OCI-LY7 (cell line): ENCODE results near the gene CEP57L1. TPM values are rescaled to one million over a fixed set of nuclear protein-coding genes. Genes with fewer than 3 reads are reported as not detected.
A peak's percentile ranks its signal among the peaks of the same experiment; 100 is the strongest.

Experiments
- BruUV-seq: library from RNA; stranded (reverse); fragments of 400-500 nt; replicated peaks from 2 replicates; lab custom pipeline; 2021; lab: Mats Ljungman, UMichigan
- CTCF ChIA-PET: fragments of 300-600 bp; sonication (Branson Sonifier 250); formaldehyde crosslinking; loops from one replicate; lab custom pipeline; 2022; ENCODE audit warnings: antibody characterized with exemption; ENCODE audit not compliant: unreplicated experiment; lab: Charles Lee
- POLR2A ChIA-PET: fragments of 300-600 bp; sonication (Branson Sonifier 250); formaldehyde crosslinking; loops from one replicate; lab custom pipeline; 2022; ENCODE audit warnings: antibody characterized with exemption; lab: Charles Lee
- DNase-seq: peaks from one replicate; pipeline ENCODE4 v3.0.0-alpha.2; 2015; ENCODE audit warnings: low spot score
- H2AFZ ChIP-seq: fragments of 200-600 bp; sonication (generic), shearing (Covaris generic); 2 replicates; pipeline ENCODE4 v1.6.1; 2014; ENCODE audit warnings: mild to moderate bottlenecking, antibody characterized with exemption, low read length, moderate library complexity
- H3K27ac ChIP-seq: fragments of 200-600 bp; sonication (generic); 2 replicates; pipeline ENCODE4 v1.5.1; 2014; ENCODE audit warnings: mixed run types, low read depth, mild to moderate bottlenecking, moderate library complexity, low read length, inconsistent platforms; ENCODE audit not compliant: poor library complexity, severe bottlenecking
- H3K36me3 ChIP-seq: fragments of 200-600 bp; sonication (generic); 2 replicates; pipeline ENCODE4 v1.6.1; 2014; ENCODE audit warnings: mild to moderate bottlenecking, antibody characterized with exemption, low read length, moderate library complexity, mixed read lengths; ENCODE audit not compliant: insufficient read depth
- H3K4me1 ChIP-seq: fragments of 200-600 bp; sonication (generic); 2 replicates; pipeline ENCODE4 v1.5.1; 2014; ENCODE audit warnings: mild to moderate bottlenecking, low read length; ENCODE audit not compliant: insufficient read depth, poor library complexity, severe bottlenecking
- H3K4me2 ChIP-seq: fragments of 200-600 bp; sonication (generic); 2 replicates; pipeline ENCODE4 v1.6.1; 2014; ENCODE audit warnings: mild to moderate bottlenecking, low read length
- H3K4me3 ChIP-seq: fragments of 200-600 bp; sonication (generic); 2 replicates; pipeline ENCODE4 v1.5.1; 2014; ENCODE audit warnings: mild to moderate bottlenecking, low read depth, low read length; ENCODE audit not compliant: poor library complexity, severe bottlenecking
- H3K79me2 ChIP-seq: fragments of 200-600 bp; sonication (generic); 2 replicates; pipeline ENCODE4 v1.6.1; 2016; ENCODE audit warnings: low read depth, mild to moderate bottlenecking, low read length, moderate library complexity, mixed read lengths; ENCODE audit not compliant: insufficient read depth
- H3K9me2 ChIP-seq: fragments of 200-600 bp; sonication (generic); 2 replicates; pipeline ENCODE4 v1.6.1; 2016; ENCODE audit warnings: mild to moderate bottlenecking, low read length, mixed read lengths; ENCODE audit not compliant: insufficient read depth
- H3K9me3 ChIP-seq: fragments of 200-600 bp; sonication (generic); 2 replicates; pipeline ENCODE4 v1.6.1; 2014; ENCODE audit warnings: mild to moderate bottlenecking, mixed run types, low read length, mixed read lengths
- H4K20me1 ChIP-seq: fragments of 200-600 bp; sonication (generic); 2 replicates; pipeline ENCODE4 v1.6.1; 2014; ENCODE audit warnings: mild to moderate bottlenecking, antibody characterized with exemption, low read length, moderate library complexity, mixed read lengths; ENCODE audit not compliant: insufficient read depth
- CTCF ChIP-seq: fragments of 200-600 bp; sonication (generic); conservative IDR thresholded peaks from 2 replicates; pipeline ENCODE4 v1.5.1; 2014; ENCODE audit warnings: mild to moderate bottlenecking, antibody characterized with exemption, low read length, moderate library complexity, mixed read lengths
- EZH2phosphoT487 ChIP-seq: fragments of 200-600 bp; sonication (generic); IDR thresholded peaks from 2 replicates; pipeline ENCODE4 v1.6.1; 2018; ENCODE audit warnings: low read depth, borderline replicate concordance, mild to moderate bottlenecking, mixed run types, antibody characterized with exemption, low read length, moderate library complexity, mixed read lengths
- intact Hi-C: fragments of 100-400 bp; cut with micrococcal nuclease; formaldehyde crosslinking; loops from one replicate; pipeline ENCODE4 v1.10.0; 2022; ENCODE audit not compliant: unreplicated experiment
- total RNA-seq, 2 experiments: library from RNA; depleted of rRNA in 1 of 2; stranded (reverse); fragments of >200 nt in 1 of 2; shearing (Covaris generic) in 1 of 2; gene quantifications; 2 replicates each; pipeline ENCODE4 v1.2.3, GENCODE V29; 2014 to 2022

Gene CEP57L1
- total RNA-seq, 2 experiments from 2014 or later: 22.7 to 28.2 TPM

DNA sequence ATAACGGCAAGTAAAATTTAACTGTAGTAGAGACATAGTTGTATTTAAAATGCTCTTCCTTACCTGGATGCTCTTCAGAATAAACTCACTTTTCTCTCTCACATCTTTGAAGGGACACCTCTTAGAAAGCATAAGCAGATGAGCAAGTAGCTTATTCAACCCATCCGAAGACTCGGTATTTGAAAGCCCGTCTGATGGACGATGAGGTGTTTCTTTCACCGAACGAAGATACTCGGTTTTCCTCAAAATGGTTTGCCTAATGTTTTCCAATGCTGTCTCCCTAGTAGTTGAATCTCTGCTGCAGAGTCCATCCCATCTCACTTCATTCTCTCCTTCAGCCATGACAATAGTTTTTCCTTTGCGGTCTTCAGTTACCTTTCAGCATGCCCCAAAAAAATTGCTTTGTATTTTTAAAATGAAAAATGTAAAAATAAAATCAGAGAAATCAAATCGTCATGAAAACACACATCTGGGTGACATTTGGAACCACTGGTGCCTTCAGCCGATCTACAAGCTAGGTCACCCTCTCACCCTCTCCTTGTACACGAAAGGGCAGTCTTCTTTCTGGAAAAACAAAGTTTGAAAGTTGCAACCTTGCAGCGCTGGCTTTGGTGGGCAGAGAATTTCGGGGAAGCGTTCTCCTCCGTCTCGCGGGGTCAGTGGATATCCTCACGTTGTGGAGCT lies 1.4 kb upstream of the CEP57L1 start:
- H3K36me3 ChIP-seq: no peaks in the 10 kb centered on the region
- no peaks in the 10 kb centered on the region for H3K9me3 ChIP-seq
- no peaks in the 10 kb centered on the region for H3K9me2 ChIP-seq
- peak overlapping the region; percentile 87 for H3K27ac ChIP-seq
- ChIA-PET CTCF (interaction anchor here (0.6 to 0.7 kb wide), 3 partner anchors 9 to 255 kb away, joined by 3 read pairs; no protein-coding TSS in a partner anchor), POLR2A (interaction anchor here (0.7 to 5.8 kb wide), 9 partner anchors 9 to 347 kb away, joined by 3 to 54 read pairs (median 3); partner anchors contain the start of genes ARMC2, PPIL6 and SMPD2)
- H3K4me1 ChIP-seq: peaks cover 38% of the 10 kb centered on the region
- peaks cover 69% of the 10 kb centered on the region for H3K79me2 ChIP-seq
- peak overlapping the region; percentile 92 for H3K4me3 ChIP-seq
- peak overlapping the region; percentile 22; the same call in 1 of the 2 replicates for H2AFZ ChIP-seq
- BruUV-seq: TSS peak; percentile 58
- no peak for TF ChIP-seq CTCF
- TF ChIP-seq EZH2phosphoT487: no peak
- DNase-seq: no peak
- H4K20me1 ChIP-seq: peaks cover 15% of the 10 kb centered on the region; the same call in 1 of the 2 replicates
- intact Hi-C loops: loop anchor here (2.0 to 10.0 kb wide), 3 partner anchors 289 to 1137 kb away; partner anchors contain the start of genes CD164, MICAL1 and SEC63
- peak overlapping the region; percentile 93 for H3K4me2 ChIP-seq

DNA sequence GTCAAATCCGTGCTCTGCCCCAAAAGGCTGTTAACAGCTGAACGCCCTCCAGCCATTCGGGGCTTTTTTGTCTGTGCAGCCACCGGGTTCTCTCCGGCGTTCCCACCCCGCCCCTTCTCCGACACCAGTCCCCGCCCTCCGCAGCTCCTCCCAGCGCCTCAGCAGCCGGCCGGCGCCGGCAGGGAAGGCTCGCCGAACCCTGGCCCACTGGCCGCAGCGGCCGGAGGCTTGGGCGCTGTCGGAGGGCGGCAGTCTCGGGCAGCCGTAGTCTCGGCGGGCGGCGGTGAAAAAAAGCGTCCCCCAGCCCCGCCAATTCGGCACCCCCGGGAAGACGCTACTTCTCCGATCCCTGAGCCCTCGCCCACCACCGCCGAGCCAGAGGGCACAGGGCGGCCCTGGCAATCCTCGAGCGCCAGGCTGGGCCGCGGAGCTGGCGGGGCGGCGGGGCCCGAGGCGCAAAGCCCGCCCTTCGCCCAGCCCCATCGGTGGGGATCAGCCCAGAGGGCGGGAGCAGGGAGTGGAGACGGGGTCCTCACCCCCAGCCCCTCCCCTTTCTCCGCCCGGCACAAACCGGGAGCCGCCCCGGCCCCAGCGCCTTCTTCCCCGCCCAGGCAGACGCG lies 781 bp upstream of the CEP57L1 start, which contains the start of gene SESN1:
TSS of gene SESN1 (minus strand) at position 431 of the 620 bp plus-strand sequence. CDS start 773 bp downstream, outside the sequence.
- Histone ChIP-seq H2AFZ (peak within 1 kb of the TSS; percentile 95), H3K79me2 (peaks cover 62% of the 10 kb centered on the region), H3K4me1 (peaks cover 32% of the 10 kb centered on the region), H3K27ac (peak within 1 kb of the TSS; percentile 87), H3K9me3 (no peaks in the 10 kb centered on the region), H3K4me2 (peak within 1 kb of the TSS; percentile 93), H4K20me1 (peaks cover 15% of the 10 kb centered on the region; the same call in 1 of the 2 replicates), H3K36me3 (no peaks in the 10 kb centered on the region), H3K4me3 (peak within 1 kb of the TSS; percentile 92), H3K9me2 (no peaks in the 10 kb centered on the region)
- ChIA-PET CTCF (interaction anchor here (0.6 to 0.7 kb wide), 3 partner anchors 10 to 255 kb away, joined by 3 read pairs; no protein-coding TSS in a partner anchor), POLR2A (interaction anchor here (0.6 to 5.8 kb wide), 11 partner anchors 9 to 503 kb away, joined by 3 to 54 read pairs (median 3); partner anchors contain the start of gene ARMC2)
- intact Hi-C loops: loop anchor here (2.0 to 10.0 kb wide), 3 partner anchors 288 to 1137 kb away; partner anchors contain the start of genes CD164, MICAL1 and SEC63
- BruUV-seq: no TSS peak
- TF ChIP-seq EZH2phosphoT487: no peak
- no peak for TF ChIP-seq CTCF
- DNase-seq: peak; percentile 91
